Common myeloid progenitor, CD34-positive (primary cell): ENCODE measurements around the gene CPLX1. TPM values are rescaled to one million over a fixed set of nuclear protein-coding genes. Genes with fewer than 3 reads are reported as not detected.
A peak's percentile ranks its signal among the peaks of the same experiment; 100 is the strongest.

Source experiments
- CTCF ChIA-PET: fragments of 350-600 bp; sonication (Branson Sonifier 250); formaldehyde crosslinking; loops from one replicate; lab custom pipeline; 2021; ENCODE audit warnings: antibody characterized with exemption; lab: Charles Lee
- POLR2A ChIA-PET: fragments of 350-600 bp; sonication (Branson Sonifier 250); formaldehyde crosslinking; loops from one replicate; lab custom pipeline; 2021; ENCODE audit warnings: antibody characterized with exemption; lab: Charles Lee
- DNase-seq, 3 donors: peaks; one replicate each; pipeline versions ENCODE4 v3.0.0 to v3.0.0-alpha.2; 2013
- H3K27ac ChIP-seq, 2 experiments: 1 replicate in 1 of 2; 2 replicates in 1 of 2; pipeline ENCODE4 v1.7.0; 2013; ENCODE audit warnings: inconsistent platforms in 2 of 2, low read length in 2 of 2, mild to moderate bottlenecking in 2 of 2, low read depth in 1 of 2, moderate library complexity in 1 of 2; ENCODE audit not compliant: severe bottlenecking in 2 of 2, insufficient read depth in 1 of 2, poor library complexity in 1 of 2
- H3K27me3 ChIP-seq, 5 experiments: replicated peaks in 2 of 5; 1 replicate in 3 of 5; 2 replicates in 2 of 5; pipeline versions ENCODE4 v1.6.1 to v1.7.0; 2013; ENCODE audit warnings: low read length in 4 of 5, mild to moderate bottlenecking in 2 of 5, moderate library complexity in 2 of 5, inconsistent platforms in 1 of 5; ENCODE audit not compliant: insufficient read depth in 5 of 5, control insufficient read depth in 4 of 5
- H3K36me3 ChIP-seq, 4 experiments: 1 replicate in 2 of 4; 2 replicates in 2 of 4; pipeline versions ENCODE4 v1.6.1 to v1.7.0; 2013; ENCODE audit warnings: low read length in 3 of 4, control low read depth in 1 of 4, mild to moderate bottlenecking in 1 of 4; ENCODE audit not compliant: control insufficient read depth in 4 of 4, insufficient read depth in 4 of 4
- H3K4me1 ChIP-seq, 4 experiments: 1 replicate in 3 of 4; 2 replicates in 1 of 4; pipeline versions ENCODE4 v1.6.1 to v1.7.1; 2013; ENCODE audit warnings: low read length in 3 of 4, mild to moderate bottlenecking in 3 of 4, control low read depth in 1 of 4, inconsistent platforms in 1 of 4, moderate library complexity in 1 of 4; ENCODE audit not compliant: control insufficient read depth in 4 of 4, insufficient read depth in 4 of 4; ENCODE audit errors: control extremely low read depth in 1 of 4
- H3K4me3 ChIP-seq, 7 experiments: 1 replicate in 4 of 7; 2 replicates in 3 of 7; pipeline versions ENCODE4 v1.5.1 to v1.7.0; 2013; ENCODE audit warnings: mild to moderate bottlenecking in 7 of 7, low read length in 6 of 7, moderate library complexity in 6 of 7, inconsistent platforms in 2 of 7, low read depth in 2 of 7, control low read depth in 1 of 7; ENCODE audit not compliant: insufficient read depth in 4 of 7, control insufficient read depth in 1 of 7; ENCODE audit errors: extremely low read depth in 1 of 7
- H3K9me3 ChIP-seq, 5 experiments: 1 replicate in 4 of 5; 2 replicates in 1 of 5; pipeline versions ENCODE4 v1.6.1 to v1.7.1; 2013; ENCODE audit warnings: low read length in 4 of 5, mild to moderate bottlenecking in 2 of 5, inconsistent platforms in 1 of 5, low read depth in 1 of 5, moderate library complexity in 1 of 5; ENCODE audit not compliant: control insufficient read depth in 4 of 5, insufficient read depth in 2 of 5; ENCODE audit errors: control extremely low read depth in 1 of 5
- WGBS: methylation state at CpG from one replicate; pipeline ENCODE4 v1.1.5; 2013; ENCODE audit not compliant: insufficient coverage; 5-methylcytosine and 5-hydroxymethylcytosine counted together
- polyA plus RNA-seq: library from polyadenylated mRNA; unstranded; fragments of 120-200 nt; gene quantifications from one replicate; pipeline ENCODE4 v1.2.1, GENCODE V29; 2013

Gene CPLX1
- polyA plus RNA-seq, result 0.05 TPM

DNA sequence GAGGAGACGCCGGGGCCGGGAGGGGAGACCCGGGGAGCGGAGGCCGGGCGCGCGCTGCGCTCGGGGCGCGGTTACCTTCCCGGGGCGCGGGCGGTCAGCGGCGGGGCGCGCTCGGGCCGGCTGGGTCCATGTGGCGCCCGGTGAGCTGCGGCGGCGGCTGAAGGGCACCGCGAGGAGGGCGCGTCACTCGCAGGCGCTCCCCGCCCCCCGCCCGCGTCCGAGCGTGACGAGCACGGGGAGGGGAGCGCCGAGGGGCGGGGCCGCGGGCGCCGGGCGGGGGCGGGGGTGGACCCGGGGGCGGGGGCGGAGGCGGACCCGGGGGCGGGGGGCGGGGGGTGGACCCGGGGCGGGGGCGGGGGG lies at the start of gene CPLX1:
CPLX1 (minus strand) TSS at position 159 of the 360 bp plus-strand sequence. CDS start 1,607 bp downstream, outside the sequence.
- Histone ChIP-seq H3K27ac (no peak within 1 kb of the TSS), H3K9me3 (peaks cover 0 to under 1% (median 0%) of the 10 kb centered on the region in 5 experiments), H3K36me3 (no peaks in the 10 kb centered on the region), H3K4me3 (peak within 1 kb of the TSS in 1 of 7 experiments; percentile 26), H3K27me3 (peaks cover 0 to 90% (median 34%) of the 10 kb centered on the region in 5 experiments), H3K4me1 (peaks cover 0 to 9% (median 4%) of the 10 kb centered on the region in 4 experiments)
- DNase-seq, result peak in 2 of 3 donors; percentile 24 to 40
- WGBS, result 0% methylated on average over 21 of the region's 61 CpGs
- ChIA-PET CTCF (no interaction called here), POLR2A (no interaction called here)

DNA sequence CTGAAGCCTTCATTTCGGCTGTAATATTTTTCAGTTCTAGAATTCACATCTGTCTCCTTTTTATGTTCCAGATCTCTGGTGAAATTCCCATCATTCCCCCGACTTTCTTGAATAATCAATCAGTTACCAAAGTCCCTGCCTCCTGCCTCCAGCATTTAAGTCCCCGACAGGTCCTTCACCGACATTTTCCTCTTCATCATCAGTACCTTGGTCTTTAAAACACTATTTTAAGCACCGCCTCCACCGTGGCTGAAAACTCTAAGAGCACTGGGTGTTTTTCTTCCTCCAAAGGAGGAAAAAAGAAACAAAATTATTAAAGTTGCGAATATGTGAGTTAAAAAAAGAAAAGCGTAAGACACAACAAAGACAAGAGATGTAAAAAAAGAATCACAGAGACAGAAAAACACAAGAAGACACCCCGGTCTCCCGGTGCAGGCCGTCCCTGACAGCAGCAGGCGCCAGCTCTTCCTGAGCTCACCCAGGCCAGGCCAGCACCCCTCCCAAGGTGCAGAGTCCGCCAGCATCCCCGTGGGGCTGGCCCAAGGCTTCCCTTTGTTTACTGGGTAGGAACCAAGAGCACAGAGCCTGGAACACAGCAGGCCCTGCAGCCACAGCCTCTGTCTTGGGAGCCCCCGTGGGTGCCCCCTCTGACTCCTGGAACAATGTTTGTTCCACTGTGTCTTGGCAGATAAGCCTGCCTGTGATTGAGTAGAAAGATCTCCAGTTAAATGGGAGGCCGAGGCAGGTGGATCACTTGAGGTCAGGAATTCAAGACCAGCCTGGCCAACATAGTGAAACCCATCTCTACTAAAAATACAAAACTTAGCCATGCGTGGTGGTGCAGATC lies 49.3 kb upstream of the CPLX1 start:
- Histone ChIP-seq H3K4me3 (no peak overlapping the region), H3K36me3 (peaks cover 11 to 91% (median 69%) of the 10 kb centered on the region in 4 experiments), H3K27ac (no peak overlapping the region), H3K4me1 (no peaks in the 10 kb centered on the region), H3K27me3 (no peaks in the 10 kb centered on the region), H3K9me3 (no peaks in the 10 kb centered on the region)
- ChIA-PET POLR2A (no interaction called here), CTCF (interaction anchor here (1.2 kb wide), 1 partner anchor 113 kb away, joined by 3 read pairs; no protein-coding TSS in a partner anchor)
- WGBS, result 95% methylated on average over 10 of the region's 17 CpGs
- no peak for DNase-seq

DNA sequence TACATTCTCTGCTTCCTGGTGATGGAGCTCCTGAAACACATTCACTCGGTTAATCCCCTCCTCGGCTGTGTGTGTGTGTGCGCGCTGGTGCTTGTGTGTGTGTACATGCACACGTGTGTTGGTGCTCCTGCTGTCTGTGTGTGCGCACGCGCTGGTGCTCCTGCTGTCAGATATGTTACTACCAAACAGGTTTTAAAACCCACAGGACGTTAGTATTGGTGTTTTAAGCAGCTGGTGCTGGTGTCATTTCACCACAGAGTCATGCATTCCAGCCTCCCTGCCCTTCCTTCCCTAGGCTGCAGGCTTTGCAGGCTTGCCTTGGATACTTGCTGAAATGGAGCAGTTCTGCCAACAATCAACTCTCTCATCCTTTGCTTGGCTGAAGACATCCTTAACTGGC lies 48.1 kb upstream of the CPLX1 start:
- H3K27ac ChIP-seq, result no peak overlapping the region
- H3K9me3 ChIP-seq, result peaks cover 0 to 5% (median 0%) of the 10 kb centered on the region in 5 experiments
- H3K4me3 ChIP-seq, result no peak overlapping the region
- no peaks in the 10 kb centered on the region for H3K4me1 ChIP-seq
- DNase-seq, result no peak
- WGBS, result 95% methylated on average over 8 of the region's 9 CpGs
- POLR2A ChIA-PET, result no interaction called here
- CTCF ChIA-PET, result no interaction called here
- H3K36me3 ChIP-seq, result peaks cover 12 to 90% (median 69%) of the 10 kb centered on the region in 4 experiments
- no peaks in the 10 kb centered on the region for H3K27me3 ChIP-seq

DNA sequence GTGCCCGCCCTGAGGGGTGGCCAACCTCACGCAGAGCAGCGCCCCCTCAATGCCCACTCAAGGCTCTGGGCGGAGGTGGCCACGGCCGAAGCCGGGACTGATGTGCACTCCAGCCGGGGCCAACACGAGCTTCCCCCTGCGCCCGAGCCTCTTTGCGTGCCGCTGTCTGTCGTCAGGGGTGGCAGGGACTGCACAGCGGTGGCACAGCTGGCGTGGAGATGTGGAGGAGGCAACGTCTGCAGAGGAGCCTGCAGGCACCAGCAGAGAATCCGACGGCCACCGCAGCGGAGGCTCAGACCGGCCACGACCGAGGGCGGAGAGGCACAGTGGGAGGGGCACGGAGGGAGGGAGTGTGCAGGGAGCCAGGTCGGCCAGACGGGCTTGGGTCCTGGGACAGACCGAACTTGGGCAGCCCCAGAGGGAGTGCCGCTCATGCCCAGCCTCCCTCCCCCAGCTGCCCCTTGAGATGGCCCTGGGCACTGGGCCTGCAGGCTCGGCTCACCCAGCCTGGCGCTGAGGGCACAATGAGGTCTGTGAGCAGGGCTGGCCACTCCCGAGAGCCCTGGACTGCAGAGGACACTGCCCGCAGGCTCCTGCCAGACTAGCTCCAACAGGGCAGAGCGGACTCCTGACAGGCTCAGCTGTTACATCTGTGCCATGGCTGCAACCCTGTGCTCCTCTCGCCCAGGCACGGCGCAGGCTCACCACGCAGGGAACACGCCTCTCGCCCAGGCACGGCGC lies 46.5 kb upstream of the CPLX1 start:
- no peaks in the 10 kb centered on the region for H3K27me3 ChIP-seq
- H3K9me3 ChIP-seq, result peaks cover 0 to 5% (median 0%) of the 10 kb centered on the region in 5 experiments
- POLR2A ChIA-PET, result no interaction called here
- CTCF ChIA-PET, result interaction anchor here (0.6 kb wide), 1 partner anchor 1541 kb away, joined by 3 read pairs; no protein-coding TSS in a partner anchor
- no peaks in the 10 kb centered on the region for H3K4me1 ChIP-seq
- no peak overlapping the region for H3K27ac ChIP-seq
- no peak overlapping the region for H3K4me3 ChIP-seq
- DNase-seq, result no peak
- H3K36me3 ChIP-seq, result peaks cover 15 to 93% (median 77%) of the 10 kb centered on the region in 4 experiments
- 98% methylated on average over 43 of the region's 43 CpGs for WGBS

DNA sequence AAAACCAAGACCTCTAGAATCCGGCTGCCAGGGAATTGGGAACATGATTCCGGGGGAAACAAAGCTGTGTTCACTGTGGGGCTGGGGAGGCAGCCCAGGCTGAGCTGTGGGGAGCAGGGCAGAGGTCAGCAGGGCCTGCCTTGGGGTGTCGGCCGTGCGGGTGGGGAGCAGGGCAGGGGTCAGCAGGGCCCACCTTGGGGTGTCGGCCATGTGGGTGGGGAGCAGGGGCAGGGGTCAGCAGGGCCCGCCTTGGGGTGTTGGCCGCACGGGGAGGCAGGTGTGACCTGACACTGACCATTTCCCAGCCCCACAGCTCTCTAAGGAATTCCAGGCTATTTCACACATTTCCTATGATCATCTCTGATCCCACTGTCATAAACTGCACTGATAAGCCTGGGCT lies 45.6 kb upstream of the CPLX1 start:
- Histone ChIP-seq H3K9me3 (peaks cover 0 to 5% (median 0%) of the 10 kb centered on the region in 5 experiments), H3K4me3 (no peak overlapping the region), H3K36me3 (peaks cover 14 to 93% (median 76%) of the 10 kb centered on the region in 4 experiments), H3K4me1 (no peaks in the 10 kb centered on the region), H3K27me3 (no peaks in the 10 kb centered on the region), H3K27ac (no peak overlapping the region)
- ChIA-PET POLR2A (no interaction called here), CTCF (no interaction called here)
- 100% methylated on average over 5 of the region's 9 CpGs for WGBS
- no peak for DNase-seq

DNA sequence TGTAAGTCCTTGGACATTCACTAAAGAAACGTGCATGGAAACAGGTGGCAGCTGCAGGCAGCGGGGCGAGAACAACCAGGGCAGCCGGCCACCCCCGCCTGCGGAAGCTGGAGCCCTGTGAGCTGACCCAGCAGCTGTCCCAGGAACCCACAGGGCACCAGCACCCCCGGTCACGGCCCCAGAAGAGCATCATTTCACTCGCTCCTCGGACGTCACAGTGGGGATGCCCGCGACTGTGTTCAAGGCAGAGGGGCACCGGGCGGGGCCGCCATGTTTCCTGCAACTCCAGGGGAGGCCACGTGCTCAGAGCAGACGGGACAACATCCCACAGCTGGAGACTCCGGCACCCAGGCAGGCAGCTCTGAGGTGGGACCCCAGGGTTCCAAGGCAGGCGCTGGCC lies 45.0 kb upstream of the CPLX1 start:
- no peak overlapping the region for H3K4me3 ChIP-seq
- CTCF ChIA-PET, result no interaction called here
- POLR2A ChIA-PET, result no interaction called here
- no peak for DNase-seq
- peaks cover 13 to 93% (median 74%) of the 10 kb centered on the region in 4 experiments for H3K36me3 ChIP-seq
- no peak overlapping the region for H3K27ac ChIP-seq
- peaks cover 0 to 5% (median 0%) of the 10 kb centered on the region in 5 experiments for H3K9me3 ChIP-seq
- H3K27me3 ChIP-seq, result no peaks in the 10 kb centered on the region
- WGBS, result 98% methylated on average over 20 of the region's 20 CpGs
- no peaks in the 10 kb centered on the region for H3K4me1 ChIP-seq
